Kasumi-1 (cell line): ENCODE results near the gene TTC14.
A peak's percentile ranks its signal among the peaks of the same experiment; 100 is the strongest.

ENCODE experiments used
- DNase-seq, 2 experiments: peaks; one replicate each; lab custom pipeline; 2025; lab: John Stamatoyannopoulos, UW

Gene TTC14

DNA sequence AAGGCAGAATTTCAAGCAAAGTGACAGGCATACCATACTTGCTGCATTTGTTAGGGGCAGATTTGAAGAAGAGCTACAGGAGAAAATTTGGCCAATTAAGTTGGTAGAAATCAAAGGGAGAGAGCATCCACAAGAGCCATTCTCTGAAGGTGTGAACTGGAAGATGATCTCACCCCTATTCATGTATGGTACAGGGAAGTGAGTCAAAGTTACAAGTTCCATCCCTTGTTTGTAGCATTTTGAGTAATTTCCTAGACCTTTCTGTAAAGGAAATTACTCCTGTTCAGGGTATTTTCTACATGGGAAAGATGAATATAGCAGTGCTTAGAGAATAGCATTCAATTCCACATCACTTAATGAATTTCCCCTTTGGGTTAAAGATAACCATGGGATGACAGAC is 28.4 kb downstream of the TTC14 start:
- DNase-seq, result no peak

DNA sequence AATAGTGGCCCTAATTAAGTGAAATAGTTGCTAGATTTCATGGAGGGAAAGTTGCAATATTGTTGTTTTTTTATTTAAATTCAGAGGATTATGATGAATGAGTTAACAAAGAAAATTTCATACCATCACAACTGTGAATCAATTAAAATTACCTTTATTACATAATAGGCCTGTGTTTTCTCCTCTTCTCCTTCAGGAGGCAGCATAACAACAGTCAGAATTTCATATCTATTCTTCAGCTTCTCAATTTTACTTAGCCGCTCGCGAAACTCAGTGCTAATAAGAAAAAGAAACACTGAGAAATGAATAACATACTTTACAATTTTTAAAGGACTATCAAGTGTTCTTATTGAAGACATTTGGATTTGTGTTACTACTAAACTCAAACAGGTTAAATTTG is 29.4 kb downstream of the TTC14 start:
- peak; percentile 1 to 6 for DNase-seq

DNA sequence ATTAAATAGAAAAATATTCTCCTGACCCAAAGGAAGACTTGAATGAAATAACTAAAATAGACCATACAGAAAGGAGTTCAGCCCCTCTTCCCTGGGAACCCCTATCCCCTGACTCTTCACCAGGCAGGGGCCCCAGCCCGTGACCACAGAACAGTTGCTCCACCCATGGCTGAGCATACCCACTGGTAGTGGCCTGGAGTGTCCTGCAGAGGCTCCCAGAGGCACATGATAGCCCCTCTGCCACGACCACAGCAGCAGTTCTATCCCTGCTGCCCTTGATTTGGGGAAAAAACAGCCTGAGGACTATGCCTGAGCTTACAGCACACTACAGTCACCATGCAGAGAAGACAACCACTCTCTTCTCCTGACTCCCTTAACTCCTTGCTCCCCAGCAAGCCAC is 31.8 kb downstream of the TTC14 start:
- no peak for DNase-seq

DNA sequence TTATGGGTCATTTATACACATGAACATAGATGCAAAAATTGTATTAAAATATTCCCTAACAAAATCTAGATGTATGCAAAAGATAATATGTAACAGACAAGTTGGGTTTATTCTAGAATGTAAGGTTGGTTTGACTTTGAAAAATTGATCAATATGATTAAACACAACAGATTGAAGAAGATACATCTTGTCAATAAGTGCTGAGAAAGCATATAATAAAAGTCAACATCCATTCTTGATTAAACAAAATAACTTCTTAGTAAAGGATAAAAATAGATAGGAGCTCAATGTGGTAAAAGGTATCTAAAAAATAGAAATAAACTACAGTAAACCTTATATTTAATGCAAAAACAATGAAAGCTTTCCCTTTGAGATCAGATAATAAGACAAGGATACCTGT is 39.0 kb downstream of the TTC14 start:
- no peak for DNase-seq

DNA sequence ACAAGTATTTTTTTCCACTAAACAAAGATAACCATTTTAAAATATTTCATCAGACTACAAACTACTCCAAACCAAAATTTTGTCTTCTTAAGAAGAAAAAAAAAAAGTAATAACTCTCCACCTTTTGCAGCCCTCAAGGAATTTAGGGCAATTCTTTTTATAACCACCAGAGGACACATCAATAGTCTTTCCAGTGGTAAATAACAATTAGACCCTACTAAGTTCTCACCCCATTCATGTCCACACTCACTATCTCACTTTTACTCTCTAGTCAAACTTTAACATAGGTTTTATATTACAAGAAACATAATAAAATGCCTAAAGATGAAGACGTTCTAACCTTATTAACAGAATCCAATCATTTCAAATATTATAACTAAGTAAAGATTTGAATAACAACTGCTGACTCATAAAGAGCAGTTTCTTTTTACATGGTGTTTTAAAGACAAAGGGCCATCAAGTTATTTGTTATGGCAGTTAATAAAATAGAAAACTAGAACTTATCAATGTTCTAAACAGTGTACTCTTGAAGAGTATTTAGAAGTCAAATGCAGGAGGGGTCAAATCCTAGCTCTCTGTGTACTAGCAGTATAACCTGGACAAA is 44.3 kb downstream of the TTC14 start:
- DNase-seq, result peak in 1 of 2 experiments; percentile 32

DNA sequence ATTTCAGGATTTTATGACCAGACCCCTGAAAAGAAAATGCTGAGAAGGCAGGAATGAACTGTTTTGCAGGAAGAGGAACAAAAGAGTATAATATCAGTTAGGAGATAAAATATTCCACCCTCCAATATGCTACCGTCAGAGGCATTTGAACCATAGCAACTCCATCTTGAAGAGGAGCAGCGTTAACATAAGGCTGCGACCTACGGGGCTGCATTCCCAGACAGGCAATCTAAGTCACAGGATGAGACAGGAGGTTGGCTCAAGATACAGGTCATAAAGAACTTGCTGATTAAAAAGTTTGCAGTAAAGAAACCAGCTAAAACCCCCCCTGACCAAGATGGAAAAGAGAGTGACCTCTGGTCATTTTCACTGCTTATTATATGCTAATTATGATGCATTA is 54.4 kb downstream of the TTC14 start:
- no peak for DNase-seq

DNA sequence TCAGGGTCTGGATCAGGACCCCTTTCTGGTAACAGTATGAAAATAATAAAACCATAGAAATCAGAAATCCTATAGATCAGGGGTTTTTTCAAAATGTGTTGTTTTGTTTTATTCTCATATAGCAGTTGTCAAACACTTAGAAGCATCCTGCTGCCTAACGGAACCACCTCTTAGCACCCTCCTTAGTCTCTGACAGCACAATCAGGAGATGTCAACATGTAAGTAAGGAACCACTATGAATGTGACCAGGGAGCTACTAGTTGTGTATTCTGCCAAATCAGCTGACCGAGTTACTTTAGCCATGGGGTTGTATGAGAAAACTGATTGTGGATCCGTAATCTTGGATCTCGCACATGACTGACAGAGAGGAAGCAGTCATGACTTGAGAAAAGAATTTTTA is 55.1 kb downstream of the TTC14 start:
- no peak for DNase-seq
